Rectal smooth muscle tissue (tissue), 1 donor: Measurements from ENCODE around the gene DVL3.

Source experiments
- H3K27ac ChIP-seq: one replicate; pipeline ENCODE4 v1.7.0; 2013; ENCODE audit warnings: low read depth, low read length, inconsistent platforms
- H3K27me3 ChIP-seq: one replicate; pipeline ENCODE4 v1.7.0; 2013; ENCODE audit warnings: low read length; ENCODE audit not compliant: control insufficient read depth, insufficient read depth
- H3K36me3 ChIP-seq: one replicate; pipeline ENCODE4 v1.7.0; 2013; ENCODE audit warnings: low read length; ENCODE audit not compliant: control insufficient read depth, insufficient read depth
- H3K4me1 ChIP-seq: one replicate; pipeline ENCODE4 v1.7.0; 2013; ENCODE audit warnings: low read length; ENCODE audit not compliant: control insufficient read depth, insufficient read depth
- H3K4me3 ChIP-seq: one replicate; pipeline ENCODE4 v1.7.0; 2013; ENCODE audit warnings: low read length
- H3K9ac ChIP-seq: one replicate; pipeline ENCODE4 v1.7.0; 2013; ENCODE audit warnings: low read length

Gene DVL3

DNA sequence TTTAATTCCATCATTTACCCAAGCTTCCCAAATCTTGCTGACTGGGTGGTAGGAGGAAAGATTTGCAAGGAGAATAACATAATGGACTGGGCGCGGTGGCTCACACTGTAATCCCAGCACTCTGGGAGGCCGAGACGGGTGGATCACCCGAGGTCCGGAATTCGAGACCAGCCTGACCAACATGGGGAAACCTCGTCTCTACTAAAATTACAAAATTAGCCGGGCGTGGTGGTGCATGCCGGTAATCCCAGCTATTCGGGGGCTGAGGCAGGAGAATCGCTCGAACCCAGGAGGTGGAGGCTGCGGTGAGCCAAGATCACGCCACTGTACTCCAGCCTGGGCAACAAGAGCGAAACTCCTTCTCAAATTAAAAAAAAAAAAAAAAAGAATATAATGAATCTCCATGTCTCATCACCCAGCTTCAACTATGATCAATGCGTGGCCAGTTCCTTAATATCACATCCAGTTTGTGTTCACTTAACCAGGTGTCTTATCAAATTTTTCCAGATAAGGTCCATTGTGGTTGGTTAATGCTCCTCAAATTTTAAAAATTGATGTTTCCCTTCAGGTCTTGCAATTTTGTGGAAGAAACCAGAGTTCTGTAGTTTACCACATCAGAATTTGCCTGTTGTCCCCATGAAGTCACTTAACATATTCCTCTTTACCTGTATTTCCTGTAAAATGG lies 29.5 kb downstream of the DVL3 start:
- H3K4me3 ChIP-seq = no peak overlapping the region
- peaks cover 17% of the 10 kb centered on the region for H3K4me1 ChIP-seq
- no peaks in the 10 kb centered on the region for H3K27me3 ChIP-seq
- H3K27ac ChIP-seq = peak overlapping the region; percentile 75
- H3K36me3 ChIP-seq = peaks cover 52% of the 10 kb centered on the region
- H3K9ac ChIP-seq = no peak overlapping the region

DNA sequence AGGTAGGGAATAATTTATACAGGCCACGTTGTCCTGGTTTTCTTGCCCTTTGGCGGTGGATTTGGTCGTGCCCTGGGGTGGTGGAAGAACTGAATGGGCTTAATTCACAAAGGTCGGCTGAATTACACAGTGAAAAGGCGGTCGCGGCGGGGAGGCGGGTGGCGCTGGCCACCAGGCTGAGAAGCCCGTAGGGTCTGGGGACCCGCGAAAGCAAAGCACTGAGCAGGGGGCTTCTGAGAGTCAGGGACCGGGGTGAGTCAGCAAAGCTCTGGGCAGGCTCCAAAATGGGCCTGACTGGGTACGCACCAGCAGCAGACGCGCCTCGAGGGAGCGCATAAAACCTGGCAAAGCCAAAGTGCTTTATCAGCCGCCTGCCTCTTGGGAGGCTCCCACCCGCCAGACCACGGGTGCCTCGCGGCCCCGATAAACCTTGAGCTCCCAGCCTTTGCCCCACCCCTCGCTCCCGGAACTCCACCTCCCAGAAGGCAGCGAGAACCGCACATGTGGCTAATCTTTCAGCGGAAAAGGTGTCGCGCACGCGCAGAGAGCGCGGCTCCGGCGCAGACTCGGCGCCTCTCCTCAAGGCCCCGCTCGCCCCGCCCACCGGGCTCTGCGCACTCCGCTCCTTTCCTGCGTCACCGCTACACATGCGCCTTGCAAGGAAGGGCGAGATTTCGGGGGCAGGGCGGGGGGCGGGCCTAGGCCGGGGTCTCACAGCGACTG lies 30.4 kb downstream of the DVL3 start:
- Histone ChIP-seq H3K27me3 (no peaks in the 10 kb centered on the region), H3K27ac (peak overlapping the region; percentile 77), H3K4me1 (peaks cover 17% of the 10 kb centered on the region), H3K9ac (peak overlapping the region; percentile 35), H3K36me3 (peaks cover 48% of the 10 kb centered on the region), H3K4me3 (peak overlapping the region; percentile 97)

DNA sequence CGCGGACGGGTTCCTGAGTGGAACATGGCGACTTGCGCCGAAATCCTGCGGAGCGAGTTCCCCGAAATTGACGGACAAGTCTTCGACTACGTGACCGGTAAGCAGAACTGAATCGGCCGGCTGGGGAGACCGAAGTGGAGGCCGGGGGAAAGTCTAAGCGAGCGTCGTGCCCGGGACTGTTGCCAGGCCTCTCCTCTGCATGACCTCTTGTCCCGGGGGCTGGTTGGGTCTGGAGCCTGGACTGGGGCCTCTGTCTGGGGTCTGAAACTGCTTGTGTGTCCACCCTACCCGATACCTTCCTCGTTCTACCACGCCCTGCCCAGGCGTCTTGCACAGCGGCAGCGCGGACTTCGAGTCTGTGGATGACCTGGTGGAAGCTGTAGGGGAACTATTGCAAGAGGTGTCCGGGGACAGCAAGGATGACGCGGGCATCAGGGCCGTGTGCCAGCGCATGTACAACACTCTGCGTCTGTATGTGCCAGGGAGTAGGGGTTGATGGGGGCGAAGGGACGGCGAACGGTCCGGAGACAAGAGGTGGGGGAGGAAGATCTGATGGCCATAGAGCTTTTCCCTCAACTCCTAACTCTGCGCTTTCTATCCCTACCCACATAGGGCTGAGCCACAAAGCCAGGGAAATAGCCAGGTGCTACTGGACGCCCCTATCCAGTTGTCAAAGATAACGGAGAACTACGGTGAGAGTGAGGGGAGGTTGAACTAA lies 31.2 kb downstream of the DVL3 start, which contains the start of gene ABCF3:
Gene ABCF3, plus strand, starts transcription at position 16 of the 718 bp plus-strand sequence. Its CDS starts 9 bp downstream, at position 25.
- Histone ChIP-seq H3K4me3 (peak within 1 kb of the TSS; percentile 97), H3K4me1 (peaks cover 17% of the 10 kb centered on the region), H3K27me3 (no peaks in the 10 kb centered on the region), H3K27ac (peak within 1 kb of the TSS; percentile 77), H3K9ac (peak within 1 kb of the TSS; percentile 94), H3K36me3 (peaks cover 46% of the 10 kb centered on the region)

DNA sequence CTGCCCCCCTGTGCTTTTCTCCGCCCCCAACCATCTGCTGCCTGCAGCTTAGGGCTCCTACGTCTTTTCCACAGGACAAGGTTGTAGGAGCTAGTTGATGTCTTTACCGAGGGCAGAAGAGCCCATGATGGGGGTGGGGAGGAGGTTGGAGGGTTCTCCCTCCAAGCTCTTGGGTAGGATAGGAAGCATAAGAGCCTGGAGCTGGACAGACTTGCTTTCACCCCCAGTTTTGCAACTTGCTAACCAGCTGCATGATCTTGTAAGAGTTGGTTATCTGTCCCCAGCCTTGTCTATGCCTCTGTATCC lies 31.7 kb downstream of the DVL3 start:
- Histone ChIP-seq H3K27ac (no peak overlapping the region), H3K4me3 (peak overlapping the region; percentile 97), H3K36me3 (peaks cover 44% of the 10 kb centered on the region), H3K9ac (peak overlapping the region; percentile 94), H3K27me3 (no peaks in the 10 kb centered on the region), H3K4me1 (peaks cover 17% of the 10 kb centered on the region)

DNA sequence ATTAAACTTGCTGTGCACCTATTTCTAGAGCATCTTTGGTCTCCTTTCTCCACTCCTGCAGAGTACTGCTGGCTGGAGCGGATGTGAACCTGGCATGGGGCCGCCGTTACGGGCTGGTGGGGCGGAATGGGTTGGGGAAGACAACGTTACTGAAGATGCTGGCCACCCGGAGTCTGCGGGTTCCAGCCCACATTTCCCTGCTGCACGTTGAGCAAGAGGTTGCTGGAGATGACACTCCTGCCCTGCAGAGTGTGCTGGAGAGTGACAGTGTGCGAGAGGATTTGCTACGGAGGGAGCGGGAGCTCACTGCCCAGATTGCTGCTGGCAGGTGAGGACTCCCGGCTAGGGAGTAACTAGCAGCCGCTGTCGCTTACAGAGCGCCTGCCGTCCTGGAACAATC lies 32.9 kb downstream of the DVL3 start:
- Histone ChIP-seq H3K9ac (no peak overlapping the region), H3K4me1 (peaks cover 17% of the 10 kb centered on the region), H3K36me3 (peaks cover 44% of the 10 kb centered on the region), H3K27me3 (no peaks in the 10 kb centered on the region), H3K27ac (no peak overlapping the region), H3K4me3 (no peak overlapping the region)

DNA sequence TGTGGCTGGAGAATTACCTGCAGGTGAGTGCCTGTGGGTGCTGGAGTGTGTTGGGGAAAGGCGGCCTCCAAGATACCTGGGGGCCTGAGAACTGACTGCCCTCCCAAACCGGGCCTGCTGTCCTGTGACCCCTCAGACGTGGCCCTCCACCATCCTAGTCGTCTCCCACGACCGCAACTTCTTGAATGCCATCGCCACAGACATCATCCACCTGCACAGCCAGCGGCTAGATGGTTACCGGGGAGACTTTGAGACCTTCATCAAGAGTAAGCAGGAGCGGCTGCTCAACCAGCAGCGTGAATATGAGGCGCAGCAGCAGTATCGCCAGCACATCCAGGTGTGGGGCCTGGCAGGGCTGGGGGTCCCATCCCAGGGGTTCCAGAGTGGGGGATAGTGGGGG lies 34.2 kb downstream of the DVL3 start:
- Histone ChIP-seq H3K4me1 (peaks cover 17% of the 10 kb centered on the region), H3K4me3 (no peak overlapping the region), H3K9ac (no peak overlapping the region), H3K36me3 (peaks cover 47% of the 10 kb centered on the region), H3K27me3 (no peaks in the 10 kb centered on the region), H3K27ac (no peak overlapping the region)

DNA sequence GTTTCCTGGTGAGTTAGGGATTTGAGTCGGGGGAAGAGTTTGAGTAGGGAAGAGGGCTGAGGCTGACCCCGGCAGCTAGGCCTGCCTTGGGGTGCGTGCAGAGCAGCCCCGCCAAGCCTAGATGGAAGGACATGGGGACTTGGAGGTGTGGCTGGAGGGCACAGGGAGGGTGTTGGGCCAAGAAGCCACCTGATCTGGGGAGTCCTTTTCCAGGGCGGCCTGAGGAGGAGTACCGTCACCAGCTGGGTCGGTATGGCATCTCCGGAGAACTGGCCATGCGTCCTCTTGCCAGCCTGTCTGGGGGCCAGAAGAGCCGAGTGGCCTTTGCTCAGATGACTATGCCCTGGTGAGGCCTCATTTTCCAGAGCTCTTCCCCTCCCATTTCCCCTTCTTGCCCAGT lies 37.7 kb downstream of the DVL3 start:
- no peak overlapping the region for H3K27ac ChIP-seq
- no peaks in the 10 kb centered on the region for H3K4me1 ChIP-seq
- no peak overlapping the region for H3K4me3 ChIP-seq
- peaks cover 49% of the 10 kb centered on the region for H3K36me3 ChIP-seq
- no peaks in the 10 kb centered on the region for H3K27me3 ChIP-seq
- no peak overlapping the region for H3K9ac ChIP-seq

DNA sequence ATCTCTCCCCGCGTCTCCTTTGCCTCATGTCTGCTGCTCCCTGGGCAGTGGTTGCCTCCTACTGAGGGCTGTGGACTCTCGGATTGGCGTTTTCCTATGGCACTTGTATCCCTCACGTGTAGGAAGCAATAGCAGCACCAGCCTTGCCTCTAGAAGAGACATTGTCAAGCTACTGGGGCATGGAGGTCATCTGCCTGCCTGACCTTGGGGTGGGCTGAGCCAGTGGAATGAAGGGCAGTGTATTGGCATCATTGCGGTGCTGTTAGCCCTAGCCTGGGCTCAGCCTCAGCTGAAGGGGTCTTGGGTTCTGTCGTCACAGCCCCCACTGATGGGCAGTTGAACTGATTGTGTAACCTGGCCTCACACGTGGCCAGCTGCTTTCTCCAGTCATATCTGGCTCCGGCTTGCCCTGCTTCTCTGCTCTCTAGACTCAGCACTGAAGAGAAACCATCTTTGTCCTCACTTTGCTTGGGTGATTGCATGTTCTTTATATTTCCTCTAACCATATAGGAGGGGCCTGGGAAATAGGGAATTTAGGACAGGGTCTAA lies 38.9 kb downstream of the DVL3 start:
- Histone ChIP-seq H3K27me3 (no peaks in the 10 kb centered on the region), H3K27ac (no peak overlapping the region), H3K4me3 (no peak overlapping the region), H3K4me1 (no peaks in the 10 kb centered on the region), H3K9ac (no peak overlapping the region), H3K36me3 (peaks cover 40% of the 10 kb centered on the region)

DNA sequence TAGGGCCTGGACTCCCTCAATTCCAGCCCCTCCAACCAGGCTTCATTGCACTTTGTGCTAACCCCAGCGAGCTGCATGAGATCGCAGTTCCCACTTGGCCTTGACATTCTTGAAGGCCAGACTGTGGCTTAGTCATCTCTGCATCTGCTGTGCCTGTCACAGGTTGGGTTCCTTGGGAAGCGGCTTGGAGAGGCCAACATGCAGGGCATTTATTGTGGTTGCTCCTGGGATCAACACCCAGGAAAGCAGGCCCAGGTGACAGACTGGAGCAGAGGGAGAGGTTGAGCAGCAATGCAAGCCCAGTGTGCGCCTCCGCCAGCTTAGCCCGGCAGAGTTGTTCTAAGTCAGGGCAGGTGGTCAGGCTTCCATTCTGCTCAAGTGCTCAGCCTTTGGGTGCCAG lies 41.4 kb downstream of the DVL3 start:
- Histone ChIP-seq H3K4me1 (no peaks in the 10 kb centered on the region), H3K4me3 (no peak overlapping the region), H3K27me3 (no peaks in the 10 kb centered on the region), H3K36me3 (peaks cover 27% of the 10 kb centered on the region), H3K27ac (no peak overlapping the region), H3K9ac (no peak overlapping the region)

DNA sequence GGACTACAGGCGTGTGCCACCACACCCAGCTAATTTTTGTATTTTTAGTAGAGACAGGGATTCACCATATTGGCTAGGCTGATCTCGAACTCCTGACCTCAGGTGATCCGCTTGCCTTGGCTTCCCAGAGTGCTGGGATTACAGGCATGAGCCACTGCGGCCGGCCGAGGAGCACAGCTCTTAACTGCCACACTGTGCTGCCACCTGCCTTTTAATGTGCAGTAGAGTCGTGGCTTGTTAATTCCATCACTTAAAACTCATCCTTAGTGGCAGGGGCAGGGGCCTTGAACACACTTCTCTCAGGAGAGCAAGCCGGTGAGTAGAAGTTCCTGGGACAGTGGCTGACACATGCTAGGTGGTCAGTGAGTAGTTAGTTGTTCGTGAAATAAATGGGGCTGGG lies 43.3 kb downstream of the DVL3 start:
- no peak overlapping the region for H3K4me3 ChIP-seq
- no peak overlapping the region for H3K27ac ChIP-seq
- H3K27me3 ChIP-seq = no peaks in the 10 kb centered on the region
- no peak overlapping the region for H3K9ac ChIP-seq
- peaks cover 11% of the 10 kb centered on the region for H3K36me3 ChIP-seq
- H3K4me1 ChIP-seq = no peaks in the 10 kb centered on the region

DNA sequence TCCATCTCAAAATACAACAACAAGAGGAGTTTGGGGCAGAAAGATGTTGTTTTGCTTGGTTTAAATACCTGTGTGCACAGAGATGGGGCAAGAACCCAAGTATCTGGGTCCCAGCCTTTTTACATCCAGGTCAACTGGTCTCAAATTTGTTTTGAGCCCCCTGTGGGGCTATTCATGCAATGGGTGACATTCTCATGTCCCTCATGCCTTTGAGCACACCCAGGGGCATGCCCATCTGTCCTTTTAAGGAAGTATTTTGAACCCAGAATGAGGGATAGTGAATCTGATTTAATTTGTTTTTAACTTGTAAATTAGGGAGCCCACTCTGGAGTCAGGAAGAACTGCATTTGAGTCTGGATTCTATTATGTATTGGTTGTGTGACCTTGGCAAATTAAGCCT lies 45.6 kb downstream of the DVL3 start:
- Histone ChIP-seq H3K4me3 (no peak overlapping the region), H3K36me3 (no peaks in the 10 kb centered on the region), H3K4me1 (no peaks in the 10 kb centered on the region), H3K9ac (no peak overlapping the region), H3K27me3 (no peaks in the 10 kb centered on the region), H3K27ac (no peak overlapping the region)

DNA sequence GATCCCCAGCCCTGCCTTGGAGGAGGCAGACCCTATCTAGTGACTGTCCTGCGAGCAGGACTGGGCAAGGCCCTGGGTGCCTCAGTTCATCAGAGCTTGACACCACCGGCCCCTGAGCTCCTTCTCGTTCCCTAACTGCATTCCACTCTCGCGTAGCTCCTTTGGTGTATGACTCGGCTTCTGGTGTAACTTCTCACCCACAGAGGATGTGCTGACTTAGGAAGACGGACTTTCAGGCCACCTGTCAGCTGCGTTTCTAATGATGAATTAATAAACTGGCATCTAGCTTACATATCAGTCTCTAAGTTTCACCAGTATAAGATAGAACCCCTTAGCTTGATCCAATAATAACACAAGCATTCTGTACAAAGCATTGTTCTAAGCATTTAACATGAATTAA lies 48.3 kb downstream of the DVL3 start:
- H3K4me1 ChIP-seq = no peaks in the 10 kb centered on the region
- H3K4me3 ChIP-seq = no peak overlapping the region
- no peak overlapping the region for H3K9ac ChIP-seq
- H3K27me3 ChIP-seq = peaks cover 3% of the 10 kb centered on the region
- no peak overlapping the region for H3K27ac ChIP-seq
- no peaks in the 10 kb centered on the region for H3K36me3 ChIP-seq
